Measurements from ENCODE around the gene OBP2B. TPM values are rescaled to one million over a fixed set of nuclear protein-coding genes. Genes with fewer than 3 reads are reported as not detected.

OBP2B gene
- polyA plus RNA-seq, 3 donors: not detected

DNA sequence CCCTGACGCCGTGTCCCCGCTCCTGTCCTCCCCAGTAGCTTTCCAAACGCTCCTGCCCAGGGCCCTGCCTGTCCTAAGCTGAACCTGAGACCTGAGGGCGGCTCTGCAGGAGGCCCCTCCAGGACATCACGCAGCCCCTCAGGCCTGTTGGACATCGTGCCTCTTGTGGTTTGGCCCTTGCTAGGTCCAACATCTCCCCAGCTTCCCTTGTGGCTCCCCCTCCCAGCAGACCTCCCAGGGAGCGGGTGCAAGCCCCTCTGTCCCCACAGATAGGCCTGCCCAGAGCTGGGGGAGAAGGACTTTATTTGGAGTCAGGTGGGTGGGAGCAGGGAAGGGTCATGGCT, 4.1 kb downstream of the OBP2B start:
- H2AFZ ChIP-seq (ENCODE audit: insufficient read depth, low read depth, low read length, poor library complexity, severe bottlenecking): no peak overlapping the region
- H3K4me3 ChIP-seq (replicated peaks in 1 of 3; ENCODE audit: low read depth in 2 of 3, low read length in 3 of 3): no peak overlapping the region
- no peaks in the 10 kb centered on the region for H3K79me2 ChIP-seq (ENCODE audit: insufficient read depth, low read length)
- Mint-ChIP-seq H3K36me3 (no peaks in the 10 kb centered on the region), H3K9me3 (peaks cover 0 to 6% (median 2%) of the 10 kb centered on the region in 7 donors), H3K4me1 (peaks cover 4% of the 10 kb centered on the region), H3K4me3 (no peak overlapping the region), H3K27ac (no peak overlapping the region), H3K27me3 (ENCODE audit: low read depth in 3 of 3) (peaks cover 8 to 13% (median 12%) of the 10 kb centered on the region in 3 donors)
- no peak overlapping the region for H3K9ac ChIP-seq (ENCODE audit: insufficient read depth, low read length, poor library complexity, severe bottlenecking)
- 75% methylated on average over 7 of the region's 8 CpGs for WGBS (ENCODE audit: insufficient coverage)
- no peak overlapping the region for H3K27ac ChIP-seq (ENCODE audit: low read depth in 1 of 2, low read length in 2 of 2)
- DNase-seq: no peak
- no peaks in the 10 kb centered on the region for H3K27me3 ChIP-seq (ENCODE audit: control insufficient read depth in 2 of 2, insufficient read depth in 2 of 2, low read length in 2 of 2)
- intact Hi-C loops (cut with micrococcal nuclease): no loop called here
- no peaks in the 10 kb centered on the region for H4K20me1 ChIP-seq (ENCODE audit: insufficient read depth, low read length)
- no peak overlapping the region for H3K4me2 ChIP-seq (replicated peaks; ENCODE audit: extremely low read depth, low read length, poor library complexity, severe bottlenecking)
- no peaks in the 10 kb centered on the region for H3K36me3 ChIP-seq (replicated peaks in 1 of 2; ENCODE audit: control insufficient read depth in 1 of 2, insufficient read depth in 2 of 2, low read length in 2 of 2)
- H3K9me3 ChIP-seq (replicated peaks in 1 of 2; ENCODE audit: control insufficient read depth in 1 of 2, insufficient read depth in 1 of 2, low read length in 2 of 2): no peaks in the 10 kb centered on the region
- no peaks in the 10 kb centered on the region for H3K4me1 ChIP-seq (ENCODE audit: control insufficient read depth in 1 of 2, insufficient read depth in 2 of 2, low read length in 2 of 2)
- TF ChIP-seq, protein P1, sequence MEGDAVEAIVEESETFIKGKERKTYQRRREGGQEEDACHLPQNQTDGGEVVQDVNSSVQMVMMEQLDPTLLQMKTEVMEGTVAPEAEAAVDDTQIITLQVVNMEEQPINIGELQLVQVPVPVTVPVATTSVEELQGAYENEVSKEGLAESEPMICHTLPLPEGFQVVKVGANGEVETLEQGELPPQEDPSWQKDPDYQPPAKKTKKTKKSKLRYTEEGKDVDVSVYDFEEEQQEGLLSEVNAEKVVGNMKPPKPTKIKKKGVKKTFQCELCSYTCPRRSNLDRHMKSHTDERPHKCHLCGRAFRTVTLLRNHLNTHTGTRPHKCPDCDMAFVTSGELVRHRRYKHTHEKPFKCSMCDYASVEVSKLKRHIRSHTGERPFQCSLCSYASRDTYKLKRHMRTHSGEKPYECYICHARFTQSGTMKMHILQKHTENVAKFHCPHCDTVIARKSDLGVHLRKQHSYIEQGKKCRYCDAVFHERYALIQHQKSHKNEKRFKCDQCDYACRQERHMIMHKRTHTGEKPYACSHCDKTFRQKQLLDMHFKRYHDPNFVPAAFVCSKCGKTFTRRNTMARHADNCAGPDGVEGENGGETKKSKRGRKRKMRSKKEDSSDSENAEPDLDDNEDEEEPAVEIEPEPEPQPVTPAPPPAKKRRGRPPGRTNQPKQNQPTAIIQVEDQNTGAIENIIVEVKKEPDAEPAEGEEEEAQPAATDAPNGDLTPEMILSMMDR (IDR thresholded peaks at IDR 0.05): no peak

DNA sequence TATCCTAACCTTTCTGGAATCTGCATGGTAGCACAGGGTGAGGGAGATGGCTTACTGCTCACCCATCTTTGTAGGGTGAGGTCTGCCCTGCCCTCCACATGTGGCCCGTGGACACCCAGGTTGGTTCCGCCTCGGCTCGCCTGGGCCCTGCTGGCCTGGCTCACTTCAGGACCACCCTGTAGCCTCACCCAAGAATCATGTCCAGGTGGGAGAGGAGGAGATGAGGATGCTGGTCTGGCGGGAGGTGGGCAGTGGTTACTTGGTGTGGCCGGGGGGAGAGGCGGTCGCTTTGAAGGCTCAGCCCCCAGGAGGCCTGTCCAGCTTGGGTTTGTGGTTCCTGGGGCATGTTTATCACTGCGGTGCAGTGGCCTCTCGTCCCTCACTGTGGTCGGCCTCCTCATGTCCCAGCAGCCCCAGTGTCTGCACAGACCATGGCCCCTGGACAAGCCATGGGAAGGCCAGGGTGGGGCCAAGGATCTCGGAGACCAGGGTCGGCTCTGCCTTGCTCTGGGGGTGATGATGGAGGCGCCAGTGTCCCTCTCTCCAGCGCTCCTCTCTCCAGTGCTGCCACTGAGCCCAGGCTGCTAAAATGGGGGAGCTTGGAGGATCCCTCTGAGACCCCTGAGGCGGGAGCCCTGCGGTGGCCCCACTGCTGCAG, 4.6 kb downstream of the OBP2B start:
- H3K27me3 ChIP-seq (ENCODE audit: control insufficient read depth in 2 of 2, insufficient read depth in 2 of 2, low read length in 2 of 2): no peaks in the 10 kb centered on the region

More for the DNA sequence above, 4.6 kb downstream of the OBP2B start:
- H3K9ac ChIP-seq (ENCODE audit: insufficient read depth, low read length, poor library complexity, severe bottlenecking): no peak overlapping the region
- H4K20me1 ChIP-seq (ENCODE audit: insufficient read depth, low read length): no peaks in the 10 kb centered on the region
- Mint-ChIP-seq H3K27ac (peak overlapping the region in 1 of 7 donors; percentile 64), H3K4me3 (no peak overlapping the region), H3K36me3 (no peaks in the 10 kb centered on the region), H3K4me1 (peaks cover 7% of the 10 kb centered on the region), H3K9me3 (peaks cover 0 to 7% (median 4%) of the 10 kb centered on the region in 7 donors), H3K27me3 (ENCODE audit: low read depth in 3 of 3) (peaks cover 11 to 16% (median 13%) of the 10 kb centered on the region in 3 donors)
- DNase-seq: no peak
- no peak overlapping the region for H3K4me2 ChIP-seq (replicated peaks; ENCODE audit: extremely low read depth, low read length, poor library complexity, severe bottlenecking)
- no peaks in the 10 kb centered on the region for H3K4me1 ChIP-seq (ENCODE audit: control insufficient read depth in 1 of 2, insufficient read depth in 2 of 2, low read length in 2 of 2)
- H3K4me3 ChIP-seq (replicated peaks in 1 of 3; ENCODE audit: low read depth in 2 of 3, low read length in 3 of 3): no peak overlapping the region
- H3K36me3 ChIP-seq (replicated peaks in 1 of 2; ENCODE audit: control insufficient read depth in 1 of 2, insufficient read depth in 2 of 2, low read length in 2 of 2): no peaks in the 10 kb centered on the region
- WGBS (ENCODE audit: insufficient coverage): 95% methylated on average over 14 of the region's 17 CpGs
- no peak overlapping the region for H2AFZ ChIP-seq (ENCODE audit: insufficient read depth, low read depth, low read length, poor library complexity, severe bottlenecking)
- intact Hi-C loops (cut with micrococcal nuclease): no loop called here
- no peaks in the 10 kb centered on the region for H3K9me3 ChIP-seq (replicated peaks in 1 of 2; ENCODE audit: control insufficient read depth in 1 of 2, insufficient read depth in 1 of 2, low read length in 2 of 2)
- TF ChIP-seq, protein P1 (IDR thresholded peaks at IDR 0.05): no peak
- no peaks in the 10 kb centered on the region for H3K79me2 ChIP-seq (ENCODE audit: insufficient read depth, low read length)
- no peak overlapping the region for H3K27ac ChIP-seq (ENCODE audit: low read depth in 1 of 2, low read length in 2 of 2)
